T-helper 1 cell treated with Interleukin-12 subunit alpha and Interleukin-12 subunit beta and Interleukin-4 antibody, amounts not matched to agents 30 μg/mL and 1 μg/mL, for 36 hours (primary cell): ENCODE measurements around the gene ZFPM1.

Source experiments
- H3K27ac Mint-ChIP-seq: one replicate; pipeline ENCODE4 v1.8.0; 2021; ENCODE audit warnings: mild to moderate bottlenecking, mixed read lengths
- H3K27me3 Mint-ChIP-seq: one replicate; pipeline ENCODE4 v1.8.0; 2021; ENCODE audit warnings: low read depth, mixed read lengths
- H3K36me3 Mint-ChIP-seq: one replicate; pipeline ENCODE4 v1.8.0; 2021; ENCODE audit warnings: low read depth, mixed read lengths
- H3K4me1 Mint-ChIP-seq: one replicate; pipeline ENCODE4 v1.8.0; 2021; ENCODE audit warnings: low read depth, mixed read lengths
- H3K4me3 Mint-ChIP-seq: one replicate; pipeline ENCODE4 v1.8.0; 2021; ENCODE audit warnings: mild to moderate bottlenecking, moderate library complexity, mixed read lengths
- H3K9me3 Mint-ChIP-seq: one replicate; pipeline ENCODE4 v1.8.0; 2021; ENCODE audit warnings: mixed read lengths

Gene ZFPM1

GRCh38 chr16:88426018-88426417 lies 27.1 kb upstream of the ZFPM1 start:
- H3K27me3 Mint-ChIP-seq, result peaks cover 6% of the 10 kb centered on the region
- no peaks in the 10 kb centered on the region for H3K9me3 Mint-ChIP-seq
- no peak overlapping the region for H3K27ac Mint-ChIP-seq
- no peaks in the 10 kb centered on the region for H3K4me1 Mint-ChIP-seq
- H3K36me3 Mint-ChIP-seq, result no peaks in the 10 kb centered on the region
- no peak overlapping the region for H3K4me3 Mint-ChIP-seq

- H3K36me3 Mint-ChIP-seq, result no peaks in the 10 kb centered on the region
- H3K4me3 Mint-ChIP-seq, result no peak overlapping the region
- no peak overlapping the region for H3K27ac Mint-ChIP-seq
- H3K27me3 Mint-ChIP-seq, result peaks cover 14% of the 10 kb centered on the region
- no peaks in the 10 kb centered on the region for H3K4me1 Mint-ChIP-seq
- H3K9me3 Mint-ChIP-seq, result no peaks in the 10 kb centered on the region
Observed at GRCh38 chr16:88427376-88427775, 25.7 kb upstream of the ZFPM1 start.

GRCh38 chr16:88428156-88428555 lies 24.9 kb upstream of the ZFPM1 start:
- Mint-ChIP-seq H3K27me3 (peaks cover 14% of the 10 kb centered on the region), H3K27ac (no peak overlapping the region), H3K4me1 (no peaks in the 10 kb centered on the region), H3K4me3 (no peak overlapping the region), H3K9me3 (no peaks in the 10 kb centered on the region), H3K36me3 (no peaks in the 10 kb centered on the region)

GRCh38 chr16:88428616-88429386 lies 24.3 kb upstream of the ZFPM1 start:
- Mint-ChIP-seq H3K27me3 (peaks cover 14% of the 10 kb centered on the region), H3K9me3 (no peaks in the 10 kb centered on the region), H3K4me1 (no peaks in the 10 kb centered on the region), H3K4me3 (no peak overlapping the region), H3K27ac (no peak overlapping the region), H3K36me3 (no peaks in the 10 kb centered on the region)

- peaks cover 14% of the 10 kb centered on the region for H3K27me3 Mint-ChIP-seq
- H3K36me3 Mint-ChIP-seq, result no peaks in the 10 kb centered on the region
- no peaks in the 10 kb centered on the region for H3K9me3 Mint-ChIP-seq
- no peaks in the 10 kb centered on the region for H3K4me1 Mint-ChIP-seq
- H3K4me3 Mint-ChIP-seq, result peak overlapping the region; percentile 53
- peak overlapping the region; percentile 20 for H3K27ac Mint-ChIP-seq
Observed at GRCh38 chr16:88429387-88430184, 23.5 kb upstream of the ZFPM1 start.

- H3K4me3 Mint-ChIP-seq, result no peak overlapping the region
- H3K36me3 Mint-ChIP-seq, result no peaks in the 10 kb centered on the region
- H3K27me3 Mint-ChIP-seq, result peaks cover 10% of the 10 kb centered on the region
- H3K9me3 Mint-ChIP-seq, result no peaks in the 10 kb centered on the region
- H3K4me1 Mint-ChIP-seq, result no peaks in the 10 kb centered on the region
- no peak overlapping the region for H3K27ac Mint-ChIP-seq
Observed at GRCh38 chr16:88430185-88430523, 22.9 kb upstream of the ZFPM1 start.

- Mint-ChIP-seq H3K27me3 (peaks cover 8% of the 10 kb centered on the region), H3K9me3 (no peaks in the 10 kb centered on the region), H3K36me3 (no peaks in the 10 kb centered on the region), H3K27ac (no peak overlapping the region), H3K4me3 (peak overlapping the region; percentile 37), H3K4me1 (no peaks in the 10 kb centered on the region)
Observed at GRCh38 chr16:88430524-88431446, 22.3 kb upstream of the ZFPM1 start.

- peak overlapping the region; percentile 37 for H3K4me3 Mint-ChIP-seq
Observed at GRCh38 chr16:88431651-88432050, 21.4 kb upstream of the ZFPM1 start.

GRCh38 chr16:88432174-88432573 lies 20.9 kb upstream of the ZFPM1 start:
- no peaks in the 10 kb centered on the region for H3K4me1 Mint-ChIP-seq
- H3K27me3 Mint-ChIP-seq, result peaks cover 8% of the 10 kb centered on the region
- no peak overlapping the region for H3K27ac Mint-ChIP-seq
- H3K36me3 Mint-ChIP-seq, result no peaks in the 10 kb centered on the region
- no peak overlapping the region for H3K4me3 Mint-ChIP-seq
- H3K9me3 Mint-ChIP-seq, result no peaks in the 10 kb centered on the region

More at GRCh38 chr16:88431651-88432050, 21.4 kb upstream of the ZFPM1 start:
- Mint-ChIP-seq H3K4me1 (no peaks in the 10 kb centered on the region), H3K27ac (no peak overlapping the region), H3K27me3 (peaks cover 8% of the 10 kb centered on the region), H3K36me3 (no peaks in the 10 kb centered on the region), H3K9me3 (no peaks in the 10 kb centered on the region)

- no peak overlapping the region for H3K4me3 Mint-ChIP-seq
- no peaks in the 10 kb centered on the region for H3K4me1 Mint-ChIP-seq
- H3K36me3 Mint-ChIP-seq, result no peaks in the 10 kb centered on the region
- peaks cover 8% of the 10 kb centered on the region for H3K27me3 Mint-ChIP-seq
- no peaks in the 10 kb centered on the region for H3K9me3 Mint-ChIP-seq
- no peak overlapping the region for H3K27ac Mint-ChIP-seq
Observed at GRCh38 chr16:88432753-88433152, 20.3 kb upstream of the ZFPM1 start.

- H3K36me3 Mint-ChIP-seq, result no peaks in the 10 kb centered on the region
- H3K9me3 Mint-ChIP-seq, result no peaks in the 10 kb centered on the region
- peaks cover 8% of the 10 kb centered on the region for H3K27me3 Mint-ChIP-seq
- H3K4me1 Mint-ChIP-seq, result no peaks in the 10 kb centered on the region
- no peak overlapping the region for H3K27ac Mint-ChIP-seq
- H3K4me3 Mint-ChIP-seq, result no peak overlapping the region
Observed at GRCh38 chr16:88433632-88434352, 19.3 kb upstream of the ZFPM1 start.

GRCh38 chr16:88434353-88434690 lies 18.8 kb upstream of the ZFPM1 start:
- H3K36me3 Mint-ChIP-seq, result no peaks in the 10 kb centered on the region
- no peaks in the 10 kb centered on the region for H3K4me1 Mint-ChIP-seq
- no peak overlapping the region for H3K4me3 Mint-ChIP-seq
- H3K27me3 Mint-ChIP-seq, result peaks cover 8% of the 10 kb centered on the region
- H3K27ac Mint-ChIP-seq, result no peak overlapping the region
- H3K9me3 Mint-ChIP-seq, result no peaks in the 10 kb centered on the region

- no peaks in the 10 kb centered on the region for H3K36me3 Mint-ChIP-seq
- peaks cover 8% of the 10 kb centered on the region for H3K27me3 Mint-ChIP-seq
- no peaks in the 10 kb centered on the region for H3K4me1 Mint-ChIP-seq
Observed at GRCh38 chr16:88434746-88435145, 18.3 kb upstream of the ZFPM1 start.

More at GRCh38 chr16:88434746-88435145, 18.3 kb upstream of the ZFPM1 start:
- no peak overlapping the region for H3K27ac Mint-ChIP-seq
- H3K9me3 Mint-ChIP-seq, result no peaks in the 10 kb centered on the region
- H3K4me3 Mint-ChIP-seq, result no peak overlapping the region
